GM12878 (cell line): ENCODE data around the gene PTGR3.

Experiments
- MEF2A ChIP-seq: IDR thresholded peaks from 2 replicates; pipeline ENCODE4 v1.6.1; 2011; ENCODE audit warnings: low read depth, mild to moderate bottlenecking, low read length, moderate library complexity; ENCODE audit not compliant: insufficient read depth
- MLLT1 ChIP-seq: fragments of 450-650 bp; IDR thresholded peaks from 2 replicates; pipeline ENCODE4 v1.6.1; 2016; ENCODE audit warnings: mild to moderate bottlenecking
- MYC ChIP-seq: IDR thresholded peaks from 2 replicates; pipeline ENCODE4 v1.6.1; 2011; ENCODE audit warnings: mild to moderate bottlenecking, low read length, moderate library complexity, inconsistent platforms; ENCODE audit not compliant: insufficient read depth, insufficient replicate concordance, insufficient read length, severe bottlenecking
- RFX5 ChIP-seq: IDR thresholded peaks from 2 replicates; pipeline ENCODE4 v1.6.1; 2011; ENCODE audit warnings: low read depth, low read length, improper control_type of control experiment
- SP1 ChIP-seq: IDR thresholded peaks from one replicate; pipeline ENCODE4 v1.6.1; 2011; ENCODE audit warnings: low read depth, low read length
- TF ChIP-seq, protein P1 (sequence below): IDR thresholded peaks from 2 replicates; pipeline ENCODE4 v1.6.1; 2012; ENCODE audit warnings: low read depth, low read length, improper control_type of control experiment

DNA sequence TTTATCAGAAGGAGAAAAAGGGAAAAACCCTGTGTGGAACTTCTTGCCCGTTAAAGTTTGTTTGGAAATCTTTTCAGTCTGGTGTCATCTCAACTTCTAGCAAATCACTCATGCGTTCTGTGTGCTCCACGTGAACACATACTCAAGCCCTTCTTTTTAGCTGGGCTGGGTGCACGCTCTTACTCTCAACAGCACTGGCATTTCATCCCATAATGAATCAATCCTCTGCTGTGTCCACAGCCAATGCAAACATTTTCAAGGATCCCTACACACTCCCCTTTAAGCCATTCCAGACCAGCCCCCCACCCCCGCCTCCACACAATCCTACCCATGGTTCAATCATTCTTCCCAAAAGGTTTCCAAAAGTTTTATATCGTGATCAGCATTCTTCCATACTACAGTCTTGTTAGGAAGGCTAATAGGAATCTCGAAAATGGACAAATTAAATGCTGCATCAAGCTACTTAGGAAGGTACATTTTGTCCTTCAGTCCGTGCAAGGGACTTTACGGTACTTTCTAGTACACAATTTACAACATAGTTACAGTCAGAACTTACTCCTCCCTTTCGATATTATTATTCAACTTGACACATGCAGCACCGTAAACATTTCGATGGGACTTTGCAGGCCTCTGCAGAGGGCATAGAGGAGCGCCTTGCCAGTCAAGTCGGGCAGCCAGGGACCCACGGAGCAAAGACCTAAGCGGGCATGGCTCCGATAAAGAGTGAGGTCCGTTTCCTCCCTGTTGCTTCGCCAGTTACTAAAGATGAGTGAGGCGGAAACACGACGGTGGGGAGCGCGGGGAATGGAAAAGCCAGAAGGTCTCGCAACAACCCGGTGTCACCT is 1.4 kb downstream of the PTGR3 start:
- TF ChIP-seq, protein P1, sequence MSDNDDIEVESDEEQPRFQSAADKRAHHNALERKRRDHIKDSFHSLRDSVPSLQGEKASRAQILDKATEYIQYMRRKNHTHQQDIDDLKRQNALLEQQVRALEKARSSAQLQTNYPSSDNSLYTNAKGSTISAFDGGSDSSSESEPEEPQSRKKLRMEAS: no peak
- TF ChIP-seq MYC: no peak
- no peak for TF ChIP-seq SP1
- TF ChIP-seq RFX5: no peak
- no peak for TF ChIP-seq MEF2A
- no peak for TF ChIP-seq MLLT1
